HepG2 (cell line): Measurements from ENCODE around the gene CCT7. TPM values are rescaled to one million over a fixed set of nuclear protein-coding genes. Genes with fewer than 3 reads are reported as not detected.

Experiments
- AKAP8 ChIP-seq: sonication (generic); formaldehyde crosslinking; IDR thresholded peaks from 2 replicates; pipeline ENCODE4 v1.5.1; 2020; ENCODE audit warnings: mild to moderate bottlenecking, missing genetic modification reagents
- ARID2 ChIP-seq: sonication (generic); formaldehyde crosslinking; IDR thresholded peaks from 2 replicates; pipeline ENCODE4 v1.8.1; 2022; ENCODE audit warnings: mild to moderate bottlenecking, missing genetic modification reagents, borderline replicate concordance
- CBX5 ChIP-seq: sonication (generic); formaldehyde crosslinking; IDR thresholded peaks from 2 replicates; pipeline ENCODE4 v1.4.0; 2020; ENCODE audit warnings: missing genetic modification reagents, borderline replicate concordance
- GATA4 ChIP-seq: sonication (generic); IDR thresholded peaks from 2 replicates; pipeline ENCODE4 v1.6.1; 2016; ENCODE audit warnings: antibody characterized with exemption, low read depth, borderline replicate concordance
- GATAD1 ChIP-seq: IDR thresholded peaks from 2 replicates; pipeline ENCODE4 v1.6.1; 2016; ENCODE audit warnings: missing genetic modification reagents, missing compliant biosample characterization
- KDM2A ChIP-seq: sonication (generic); formaldehyde crosslinking; IDR thresholded peaks from 2 replicates; pipeline ENCODE4 v1.4.0; 2020; ENCODE audit warnings: low read depth, missing genetic modification reagents, borderline replicate concordance
- LCORL ChIP-seq, 2 experiments: fragments of 450-650 bp in 1 of 2; sonication (generic) in 1 of 2; formaldehyde crosslinking in 1 of 2; IDR thresholded peaks; 2 replicates each; pipeline versions ENCODE4 v1.5.0 to v1.6.1; 2017 to 2020; ENCODE audit warnings: antibody characterized with exemption in 1 of 2, missing genetic modification reagents in 1 of 2
- MLXIP ChIP-seq: sonication (generic); formaldehyde crosslinking; IDR thresholded peaks from 2 replicates; pipeline ENCODE4 v1.9.0; 2021; ENCODE audit warnings: missing genetic modification reagents, borderline replicate concordance
- NCOA5 ChIP-seq: sonication (generic); formaldehyde crosslinking; IDR thresholded peaks from 2 replicates; pipeline ENCODE4 v1.4.0; 2020; ENCODE audit warnings: missing genetic modification reagents
- PCBP2 ChIP-seq: fragments of 200-400 bp; formaldehyde crosslinking; optimal IDR thresholded peaks from 2 replicates; pipeline ENCODE3; 2018; ENCODE audit warnings: low read length, low read depth; ENCODE audit not compliant: poor library complexity, severe bottlenecking
- SIN3B ChIP-seq: fragments of 150-350 bp; IDR thresholded peaks from 2 replicates; pipeline ENCODE4 v1.6.1; 2014; ENCODE audit warnings: low read length
- SRSF9 ChIP-seq: fragments of 200-400 bp; formaldehyde crosslinking; IDR thresholded peaks from 2 replicates; pipeline ENCODE4 v1.6.1; 2018; ENCODE audit warnings: borderline replicate concordance, mild to moderate bottlenecking, low read depth, low read length; ENCODE audit not compliant: insufficient read depth, poor library complexity, severe bottlenecking
- TEAD2 ChIP-seq: sonication (generic); formaldehyde crosslinking; IDR thresholded peaks from 2 replicates; pipeline ENCODE4 v1.9.0; 2021; ENCODE audit warnings: missing genetic modification reagents
- ZBTB37 ChIP-seq: sonication (generic); formaldehyde crosslinking; IDR thresholded peaks from 2 replicates; pipeline ENCODE4 v1.4.0; 2020; ENCODE audit warnings: mild to moderate bottlenecking, missing genetic modification reagents
- ZFP36L2 ChIP-seq: sonication (generic); formaldehyde crosslinking; IDR thresholded peaks from 2 replicates; pipeline ENCODE4 v1.4.0; 2020; ENCODE audit warnings: missing genetic modification reagents
- ZFP62 ChIP-seq: sonication (generic); formaldehyde crosslinking; IDR thresholded peaks from 2 replicates; pipeline ENCODE4 v1.4.0; 2020; ENCODE audit warnings: missing genetic modification reagents
- ZNF225 ChIP-seq: sonication (generic); formaldehyde crosslinking; IDR thresholded peaks from 2 replicates; pipeline ENCODE4 v1.4.0; 2020; ENCODE audit warnings: mild to moderate bottlenecking, missing genetic modification reagents
- ZNF597 ChIP-seq: sonication (generic); formaldehyde crosslinking; IDR thresholded peaks from 2 replicates; pipeline ENCODE4 v1.5.0; 2020; ENCODE audit warnings: missing genetic modification reagents
- ZNF674 ChIP-seq: sonication (generic); formaldehyde crosslinking; IDR thresholded peaks from 2 replicates; pipeline ENCODE4 v1.5.0; 2020; ENCODE audit warnings: low read depth, mild to moderate bottlenecking, missing genetic modification reagents
- ZNF713 ChIP-seq: sonication (generic); formaldehyde crosslinking; IDR thresholded peaks from 2 replicates; pipeline ENCODE4 v1.4.0; 2020; ENCODE audit warnings: mild to moderate bottlenecking, missing genetic modification reagents
- ZNF746 ChIP-seq: sonication (generic); formaldehyde crosslinking; IDR thresholded peaks from 2 replicates; pipeline ENCODE4 v1.8.0; 2022; ENCODE audit warnings: mild to moderate bottlenecking, missing genetic modification reagents
- ZNF772 ChIP-seq: sonication (generic); formaldehyde crosslinking; IDR thresholded peaks from 2 replicates; pipeline ENCODE4 v1.5.0; 2020; ENCODE audit warnings: mild to moderate bottlenecking, missing genetic modification reagents
- ZSCAN29 ChIP-seq: sonication (generic); formaldehyde crosslinking; conservative IDR thresholded peaks from 2 replicates; pipeline ENCODE4 v1.4.0; 2020; ENCODE audit warnings: mild to moderate bottlenecking, missing genetic modification reagents
- ZSCAN9 ChIP-seq: IDR thresholded peaks from 2 replicates; pipeline ENCODE4 v1.6.1; 2016; ENCODE audit warnings: borderline replicate concordance
- polyA plus RNA-seq, 8 experiments: library from polyadenylated mRNA; depleted of rRNA in 3 of 8; stranded (reverse) in 7 of 8; unstranded in 1 of 8; fragments of >200 nt; fragmentation: Illumina TruSeq in 4 of 8; extraction: Trizol in 4 of 8; gene quantifications; 2 replicates each; pipeline versions ENCODE4 v1.2.1 to v1.2.3, GENCODE V29; 2011 to 2016; ENCODE audit warnings: low read depth in 4 of 8, missing spikeins in 1 of 8, mixed read lengths in 1 of 8; ENCODE audit not compliant: insufficient read depth in 1 of 8
- total RNA-seq, 5 experiments: library from RNA; depleted of rRNA; stranded (reverse); fragments of >200 nt; fragmentation: Illumina TruSeq; extraction: Trizol; gene quantifications; 2 replicates each; pipeline ENCODE4 v1.2.3, GENCODE V29; 2016; ENCODE audit warnings: low read depth in 1 of 5
- TF ChIP-seq, protein P1 (sequence below): IDR thresholded peaks from 2 replicates; pipeline ENCODE4 v1.6.1; 2012; ENCODE audit warnings: inconsistent platforms
- TF ChIP-seq, protein P2 (sequence below): sonication (generic); formaldehyde crosslinking; IDR thresholded peaks from 2 replicates; pipeline ENCODE4 v1.4.0; 2020; ENCODE audit warnings: mild to moderate bottlenecking, missing genetic modification reagents

Gene CCT7
- total and polyA plus RNA-seq, 2 of the 13 experiments (the other 11 are each of a cell fraction or from before 2014, with no cell fraction given), result 347 to 517 TPM

- TF ChIP-seq, protein P1, sequence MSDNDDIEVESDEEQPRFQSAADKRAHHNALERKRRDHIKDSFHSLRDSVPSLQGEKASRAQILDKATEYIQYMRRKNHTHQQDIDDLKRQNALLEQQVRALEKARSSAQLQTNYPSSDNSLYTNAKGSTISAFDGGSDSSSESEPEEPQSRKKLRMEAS, result peak; percentile 64
- peak; percentile 83; the same call in 1 of the 2 replicates for TF ChIP-seq TEAD2
- TF ChIP-seq NCOA5, result no peak
- 0 out of 2 replicates have a peak, but pooled peaks have one; percentile 55 for TF ChIP-seq ARID2 (CRISPR knock-in tag)
- 0 out of 2 replicates have a peak, but pooled peaks have one; percentile 30 for TF ChIP-seq ZNF746 (CRISPR knock-in tag)
- TF ChIP-seq ZNF713 (CRISPR knock-in tag), result no peak
- TF ChIP-seq ZBTB37 (CRISPR knock-in tag), result peak; percentile 49; the same call in 1 of the 2 replicates
- peak; percentile 90; the same call in 1 of the 2 replicates for TF ChIP-seq MLXIP (CRISPR knock-in tag)
- no peak for TF ChIP-seq PCBP2
- no peak for TF ChIP-seq CBX5 (CRISPR knock-in tag)
- TF ChIP-seq, protein P2, sequence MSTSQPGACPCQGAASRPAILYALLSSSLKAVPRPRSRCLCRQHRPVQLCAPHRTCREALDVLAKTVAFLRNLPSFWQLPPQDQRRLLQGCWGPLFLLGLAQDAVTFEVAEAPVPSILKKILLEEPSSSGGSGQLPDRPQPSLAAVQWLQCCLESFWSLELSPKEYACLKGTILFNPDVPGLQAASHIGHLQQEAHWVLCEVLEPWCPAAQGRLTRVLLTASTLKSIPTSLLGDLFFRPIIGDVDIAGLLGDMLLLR (CRISPR knock-in tag), result peak; percentile 72; the same call in 1 of the 2 replicates
- 0 out of 2 replicates have a peak, but pooled peaks have one; percentile 29 for TF ChIP-seq AKAP8
- TF ChIP-seq SRSF9, result no peak
- TF ChIP-seq ZSCAN9 (CRISPR knock-in tag), result peak; percentile 98
- TF ChIP-seq ZNF674 (CRISPR knock-in tag), result no peak
- TF ChIP-seq KDM2A (CRISPR knock-in tag), result peak; percentile 90; the same call in 1 of the 2 replicates
- TF ChIP-seq ZFP36L2 (CRISPR knock-in tag), result peak; percentile 92; the same call in 1 of the 2 replicates
- TF ChIP-seq SIN3B, result no peak
- no peak for TF ChIP-seq ZFP62 (CRISPR knock-in tag)
- peak; percentile 52; the same call in 1 of the 2 replicates for TF ChIP-seq ZNF225 (CRISPR knock-in tag)
- TF ChIP-seq ZNF597 (CRISPR knock-in tag), result no peak
- TF ChIP-seq GATA4, result no peak
- TF ChIP-seq ZNF772 (CRISPR knock-in tag), result no peak; the same call in 1 of the 2 replicates
- no peak for TF ChIP-seq LCORL (IDR thresholded peaks at IDR 0.05)
- TF ChIP-seq LCORL (CRISPR knock-in tag; IDR thresholded peaks at IDR 0.05), result no peak
- no peak for TF ChIP-seq ZSCAN29
- TF ChIP-seq GATAD1 (CRISPR knock-in tag), result peak; percentile 59
Measured at GRCh38 chr2:73291093-73291460, 57.0 kb downstream of the CCT7 start (continued).
